Left lung (tissue), 10 donors: Measurements from ENCODE around the gene RRP9. TPM values are rescaled to one million over a fixed set of nuclear protein-coding genes. Genes with fewer than 3 reads are reported as not detected.

Source experiments
- ATAC-seq: fragments of 200-7000 bp; cut with Tn5 transposase; one replicate; pipeline ENCODE4 v1.9.1; 2020; ENCODE audit warnings: moderate library complexity
- DNase-seq, 4 donors: peaks; one replicate each; pipeline ENCODE4 v3.0.0-alpha.2; 2013 to 2020
- H3K27ac ChIP-seq, 2 donors: fragments of 200-600 bp; sonication (generic) in 1 of 2; one replicate each; pipeline versions ENCODE4 v1.5.0 to v1.8.0; 2020 to 2021
- H3K27me3 ChIP-seq, 2 donors: fragments of 200-600 bp; sonication (generic) in 1 of 2; one replicate each; pipeline versions ENCODE4 v1.5.0 to v1.8.0; 2020 to 2021
- H3K36me3 ChIP-seq, 2 donors: fragments of 200-600 bp; sonication (generic) in 1 of 2; one replicate each; pipeline versions ENCODE4 v1.5.0 to v1.8.0; 2020 to 2021
- H3K4me1 ChIP-seq, 2 donors: fragments of 200-600 bp; one replicate each; pipeline ENCODE4 v1.8.0; 2021
- H3K4me3 ChIP-seq, 2 donors: fragments of 200-600 bp; sonication (generic) in 1 of 2; one replicate each; pipeline versions ENCODE4 v1.5.0 to v1.8.0; 2020 to 2021; ENCODE audit warnings: mild to moderate bottlenecking in 1 of 2
- H3K9me3 ChIP-seq, 2 donors: fragments of 200-600 bp; sonication (generic) in 1 of 2; one replicate each; pipeline versions ENCODE4 v1.5.0 to v1.8.0; 2020 to 2021
- CTCF ChIP-seq, 2 donors: fragments of 200-600 bp; sonication (generic) in 1 of 2; IDR thresholded peaks; one replicate each; pipeline versions ENCODE4 v1.5.0 to v1.8.0; 2021; ENCODE audit warnings: antibody characterized with exemption in 2 of 2
- intact Hi-C, 2 donors: fragments of 100-400 bp; cut with DNase I; formaldehyde crosslinking; loops; one replicate each; pipeline versions ENCODE4 v1.11.2 to v1.14.2; 2022
- polyA plus RNA-seq, 6 donors: library from polyadenylated mRNA; unstranded; fragments of 120-200 nt; gene quantifications; one replicate each; pipeline ENCODE4 v1.2.1, GENCODE V29; 2013; ENCODE audit not compliant: insufficient read length in 6 of 6
- total RNA-seq, 2 donors: library from RNA; stranded (reverse); fragmentation: NEBNext Ultra II Directional; extraction: Animal tissue kit (Norgen Biotek cat#: 25700); gene quantifications; one replicate each; pipeline ENCODE4 v1.2.1, GENCODE V29; 2021
- donor health status: DM: no; HTN: yes; CAD: no.
- donor health status: DM: no; HTN: no; CAD: no.

The RRP9 gene
- total and polyA plus RNA-seq, 8 donors: 14.5 to 25.7 (median 19.1) TPM

DNA sequence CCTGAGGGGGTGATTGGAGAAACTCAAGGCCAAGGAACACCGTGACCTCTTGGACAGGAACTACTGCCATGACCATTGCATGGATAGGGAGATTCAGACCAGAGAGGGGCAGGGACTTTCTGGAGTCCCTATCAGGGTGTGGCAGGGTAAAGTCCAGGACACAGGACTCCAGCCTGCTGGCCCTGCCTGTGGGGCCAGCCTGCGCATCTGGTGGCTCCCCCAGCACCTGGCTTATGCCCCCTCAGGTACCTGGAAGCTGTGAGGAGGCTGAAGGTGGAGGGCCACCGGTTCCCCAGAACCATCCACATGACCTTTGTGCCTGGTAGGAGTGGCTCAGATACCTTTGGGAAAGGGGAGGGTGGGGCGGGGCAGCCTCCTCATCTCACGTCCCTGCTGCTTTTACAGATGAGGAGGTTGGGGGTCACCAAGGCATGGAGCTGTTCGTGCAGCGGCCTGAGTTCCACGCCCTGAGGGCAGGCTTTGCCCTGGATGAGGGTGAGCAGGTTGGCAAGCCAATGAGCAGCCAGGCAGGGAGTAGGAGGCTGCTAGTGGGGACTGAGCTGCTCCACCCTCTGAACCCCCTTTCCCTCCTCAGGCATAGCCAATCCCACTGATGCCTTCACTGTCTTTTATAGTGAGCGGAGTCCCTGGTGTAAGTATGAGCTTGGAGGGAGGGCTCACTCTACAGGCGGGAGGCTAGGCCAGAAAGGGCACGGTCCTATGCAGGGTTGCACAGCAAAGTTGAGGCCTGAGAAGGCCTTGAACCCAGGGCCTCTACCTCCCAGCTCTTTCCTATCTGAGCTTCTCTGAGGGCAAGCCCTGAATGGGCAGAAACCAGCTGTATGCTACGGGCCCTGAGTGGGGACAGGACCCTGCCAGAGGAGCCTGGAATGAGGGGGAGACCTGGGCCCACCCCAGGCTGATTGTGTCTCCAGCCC, 44.6 kb upstream of the RRP9 start:
- Histone ChIP-seq H3K27ac (no peak overlapping the region), H3K9me3 (no peaks in the 10 kb centered on the region), H3K36me3 (peaks cover 0 to 8% of the 10 kb centered on the region in 2 donors), H3K27me3 (no peaks in the 10 kb centered on the region), H3K4me1 (peaks cover 16 to 31% of the 10 kb centered on the region in 2 donors), H3K4me3 (no peak overlapping the region)
- no peak for TF ChIP-seq CTCF (IDR thresholded peaks at IDR 0.05)
- intact Hi-C loops: no loop called here
- DNase-seq (no peak), ATAC-seq (no peak)

DNA sequence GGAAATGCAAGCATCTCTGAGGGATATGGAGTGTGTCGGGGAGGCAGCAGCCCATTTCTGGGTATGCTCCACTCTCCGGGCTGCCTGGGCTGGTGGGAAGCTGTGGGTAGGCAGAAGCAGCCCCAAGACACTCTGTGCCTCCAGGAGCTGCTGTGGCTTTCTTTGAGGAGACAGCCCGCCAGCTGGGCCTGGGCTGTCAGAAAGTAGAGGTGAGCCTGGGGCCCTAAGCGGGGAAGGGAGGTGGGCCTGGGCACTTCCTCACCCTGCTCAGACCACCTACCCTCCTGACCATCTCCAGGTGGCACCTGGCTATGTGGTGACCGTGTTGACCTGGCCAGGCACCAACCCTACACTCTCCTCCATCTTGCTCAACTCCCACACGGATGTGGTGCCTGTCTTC, 43.4 kb upstream of the RRP9 start:
- Histone ChIP-seq H3K27me3 (no peaks in the 10 kb centered on the region), H3K36me3 (no peaks in the 10 kb centered on the region), H3K27ac (no peak overlapping the region), H3K4me1 (peaks cover 16 to 28% of the 10 kb centered on the region in 2 donors), H3K9me3 (no peaks in the 10 kb centered on the region), H3K4me3 (no peak overlapping the region)
- ATAC-seq: no peak
- DNase-seq: no peak
- intact Hi-C loops: no loop called here
- no peak for TF ChIP-seq CTCF (IDR thresholded peaks at IDR 0.05)

DNA sequence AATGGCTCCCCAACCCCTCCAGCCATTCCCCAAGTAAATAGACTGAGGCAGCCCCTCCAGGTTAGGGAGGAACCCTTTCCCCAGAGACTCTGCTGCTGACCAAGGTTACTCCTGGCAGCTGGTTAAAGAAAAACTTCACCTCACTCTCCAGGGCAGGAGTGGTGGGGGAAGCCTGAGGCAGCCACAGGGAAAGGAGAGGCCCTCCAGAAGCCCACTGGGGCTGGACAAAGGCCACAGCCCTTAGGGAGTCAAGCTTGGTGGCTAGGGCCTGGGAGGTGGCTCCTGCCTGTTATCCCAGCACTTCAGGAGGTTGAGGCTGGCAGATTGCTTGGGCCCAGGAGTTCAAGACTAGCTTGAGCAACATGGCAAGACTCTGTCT, 42.6 kb upstream of the RRP9 start:
- Histone ChIP-seq H3K27ac (peak overlapping the region; percentile 92 to 96), H3K36me3 (no peaks in the 10 kb centered on the region), H3K9me3 (no peaks in the 10 kb centered on the region), H3K27me3 (no peaks in the 10 kb centered on the region), H3K4me3 (peak overlapping the region in 1 of 2 donors; percentile 65), H3K4me1 (peaks cover 16 to 28% of the 10 kb centered on the region in 2 donors)
- intact Hi-C loops: no loop called here
- no peak for TF ChIP-seq CTCF (IDR thresholded peaks at IDR 0.05)
- DNase-seq: no peak
- no peak for ATAC-seq

DNA sequence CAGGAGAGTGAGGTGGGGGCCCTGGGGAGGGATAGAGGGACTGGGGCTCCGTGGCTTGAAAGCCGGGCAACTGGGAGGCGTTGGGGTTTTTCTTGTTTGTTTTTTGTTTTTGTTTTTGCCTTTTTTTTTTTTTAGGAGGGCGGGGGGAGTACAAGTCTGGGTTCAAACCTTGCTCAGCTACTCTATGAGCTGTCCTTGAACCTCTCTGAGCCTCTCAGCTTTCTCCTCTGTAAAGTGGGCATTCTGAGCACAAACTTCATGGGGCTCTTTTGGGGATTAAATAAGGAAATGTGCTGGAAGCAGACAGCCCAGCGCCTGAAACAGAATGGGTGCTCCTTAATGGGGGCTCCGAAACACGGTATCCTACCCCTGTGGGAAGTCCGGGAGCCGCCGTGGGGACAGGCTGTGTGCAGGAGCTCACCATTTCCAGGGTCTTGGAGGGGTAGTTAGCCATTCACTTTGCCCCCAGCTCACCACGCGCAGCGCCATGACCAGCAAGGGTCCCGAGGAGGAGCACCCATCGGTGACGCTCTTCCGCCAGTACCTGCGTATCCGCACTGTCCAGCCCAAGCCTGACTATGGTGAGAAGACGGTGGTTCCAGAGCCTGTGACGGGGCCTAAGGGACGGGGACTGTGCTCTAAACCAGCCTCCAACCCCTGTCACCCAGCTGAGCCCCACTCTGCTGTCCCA, 42.0 kb upstream of the RRP9 start:
- H3K4me3 ChIP-seq: peak overlapping the region; percentile 48 to 65
- no peaks in the 10 kb centered on the region for H3K9me3 ChIP-seq
- TF ChIP-seq CTCF (IDR thresholded peaks at IDR 0.05): no peak
- H3K36me3 ChIP-seq: no peaks in the 10 kb centered on the region
- DNase-seq (no peak), ATAC-seq (no peak)
- no peaks in the 10 kb centered on the region for H3K27me3 ChIP-seq
- peaks cover 16 to 28% of the 10 kb centered on the region in 2 donors for H3K4me1 ChIP-seq
- intact Hi-C loops: no loop called here
- peak overlapping the region; percentile 92 to 96 for H3K27ac ChIP-seq
